ENCODE measurements around the gene CYP2C8.

GRCh38 chr10:95116869-95117269 is 47.6 kb upstream of the CYP2C8 start:
- TF ChIP-seq, protein P1, sequence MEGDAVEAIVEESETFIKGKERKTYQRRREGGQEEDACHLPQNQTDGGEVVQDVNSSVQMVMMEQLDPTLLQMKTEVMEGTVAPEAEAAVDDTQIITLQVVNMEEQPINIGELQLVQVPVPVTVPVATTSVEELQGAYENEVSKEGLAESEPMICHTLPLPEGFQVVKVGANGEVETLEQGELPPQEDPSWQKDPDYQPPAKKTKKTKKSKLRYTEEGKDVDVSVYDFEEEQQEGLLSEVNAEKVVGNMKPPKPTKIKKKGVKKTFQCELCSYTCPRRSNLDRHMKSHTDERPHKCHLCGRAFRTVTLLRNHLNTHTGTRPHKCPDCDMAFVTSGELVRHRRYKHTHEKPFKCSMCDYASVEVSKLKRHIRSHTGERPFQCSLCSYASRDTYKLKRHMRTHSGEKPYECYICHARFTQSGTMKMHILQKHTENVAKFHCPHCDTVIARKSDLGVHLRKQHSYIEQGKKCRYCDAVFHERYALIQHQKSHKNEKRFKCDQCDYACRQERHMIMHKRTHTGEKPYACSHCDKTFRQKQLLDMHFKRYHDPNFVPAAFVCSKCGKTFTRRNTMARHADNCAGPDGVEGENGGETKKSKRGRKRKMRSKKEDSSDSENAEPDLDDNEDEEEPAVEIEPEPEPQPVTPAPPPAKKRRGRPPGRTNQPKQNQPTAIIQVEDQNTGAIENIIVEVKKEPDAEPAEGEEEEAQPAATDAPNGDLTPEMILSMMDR (conservative IDR thresholded peaks at IDR 0.05 in 1 of 2, IDR thresholded peaks at IDR 0.05 in 1 of 2; ENCODE audit: extremely low read depth in 1 of 2, insufficient read depth in 1 of 2, low read depth in 1 of 2, low read length in 2 of 2) = no peak
- no peak for TF ChIP-seq EZH2 (IDR thresholded peaks at IDR 0.05; ENCODE audit: borderline replicate concordance, low read length)
